Common myeloid progenitor, CD34-positive (primary cell): Measurements from ENCODE around the gene ADAMTS10.
A peak's percentile ranks its signal among the peaks of the same experiment; 100 is the strongest.
"Not testable (repeated sequence)": the region's sequence is repeated elsewhere in the genome, so short reads cannot be mapped to it uniquely, and the experiment has no call there.

ENCODE experiments used
- CTCF ChIA-PET: fragments of 350-600 bp; sonication (Branson Sonifier 250); formaldehyde crosslinking; loops from one replicate; lab custom pipeline; 2021; ENCODE audit warnings: antibody characterized with exemption; lab: Charles Lee
- POLR2A ChIA-PET: fragments of 350-600 bp; sonication (Branson Sonifier 250); formaldehyde crosslinking; loops from one replicate; lab custom pipeline; 2021; ENCODE audit warnings: antibody characterized with exemption; lab: Charles Lee
- DNase-seq, 3 donors: peaks; one replicate each; pipeline versions ENCODE4 v3.0.0 to v3.0.0-alpha.2; 2013
- H3K27ac ChIP-seq, 2 experiments: 1 replicate in 1 of 2; 2 replicates in 1 of 2; pipeline ENCODE4 v1.7.0; 2013; ENCODE audit warnings: inconsistent platforms in 2 of 2, low read length in 2 of 2, mild to moderate bottlenecking in 2 of 2, low read depth in 1 of 2, moderate library complexity in 1 of 2; ENCODE audit not compliant: severe bottlenecking in 2 of 2, insufficient read depth in 1 of 2, poor library complexity in 1 of 2
- H3K27me3 ChIP-seq, 5 experiments: replicated peaks in 2 of 5; 1 replicate in 3 of 5; 2 replicates in 2 of 5; pipeline versions ENCODE4 v1.6.1 to v1.7.0; 2013; ENCODE audit warnings: low read length in 4 of 5, mild to moderate bottlenecking in 2 of 5, moderate library complexity in 2 of 5, inconsistent platforms in 1 of 5; ENCODE audit not compliant: insufficient read depth in 5 of 5, control insufficient read depth in 4 of 5
- H3K36me3 ChIP-seq, 4 experiments: 1 replicate in 2 of 4; 2 replicates in 2 of 4; pipeline versions ENCODE4 v1.6.1 to v1.7.0; 2013; ENCODE audit warnings: low read length in 3 of 4, control low read depth in 1 of 4, mild to moderate bottlenecking in 1 of 4; ENCODE audit not compliant: control insufficient read depth in 4 of 4, insufficient read depth in 4 of 4
- H3K4me1 ChIP-seq, 4 experiments: 1 replicate in 3 of 4; 2 replicates in 1 of 4; pipeline versions ENCODE4 v1.6.1 to v1.7.1; 2013; ENCODE audit warnings: low read length in 3 of 4, mild to moderate bottlenecking in 3 of 4, control low read depth in 1 of 4, inconsistent platforms in 1 of 4, moderate library complexity in 1 of 4; ENCODE audit not compliant: control insufficient read depth in 4 of 4, insufficient read depth in 4 of 4; ENCODE audit errors: control extremely low read depth in 1 of 4
- H3K4me3 ChIP-seq, 7 experiments: 1 replicate in 4 of 7; 2 replicates in 3 of 7; pipeline versions ENCODE4 v1.5.1 to v1.7.0; 2013; ENCODE audit warnings: mild to moderate bottlenecking in 7 of 7, low read length in 6 of 7, moderate library complexity in 6 of 7, inconsistent platforms in 2 of 7, low read depth in 2 of 7, control low read depth in 1 of 7; ENCODE audit not compliant: insufficient read depth in 4 of 7, control insufficient read depth in 1 of 7; ENCODE audit errors: extremely low read depth in 1 of 7
- H3K9me3 ChIP-seq, 5 experiments: 1 replicate in 4 of 5; 2 replicates in 1 of 5; pipeline versions ENCODE4 v1.6.1 to v1.7.1; 2013; ENCODE audit warnings: low read length in 4 of 5, mild to moderate bottlenecking in 2 of 5, inconsistent platforms in 1 of 5, low read depth in 1 of 5, moderate library complexity in 1 of 5; ENCODE audit not compliant: control insufficient read depth in 4 of 5, insufficient read depth in 2 of 5; ENCODE audit errors: control extremely low read depth in 1 of 5
- WGBS: methylation state at CpG from one replicate; pipeline ENCODE4 v1.1.5; 2013; ENCODE audit not compliant: insufficient coverage; 5-methylcytosine and 5-hydroxymethylcytosine counted together

Gene ADAMTS10

GRCh38 chr19:8558325-8558724, 52.2 kb downstream of the ADAMTS10 start:
- DNase-seq, result no peak
- H3K27ac ChIP-seq, result no peak overlapping the region
- H3K4me1 ChIP-seq, result peaks cover 0 to 13% (median 2%) of the 10 kb centered on the region in 4 experiments
- 90% methylated on average over 2 of the region's 2 CpGs for WGBS
- ChIA-PET CTCF (interaction anchor here (0.6 to 3.9 kb wide), 6 partner anchors 13 to 71 kb away, joined by 3 to 16 read pairs (median 4); partner anchors contain the start of gene MYO1F), POLR2A (no interaction called here)
- no peak overlapping the region for H3K4me3 ChIP-seq
- no peaks in the 10 kb centered on the region for H3K27me3 ChIP-seq
- H3K36me3 ChIP-seq, result peaks cover under 1 to 25% (median 8%) of the 10 kb centered on the region in 4 experiments
- H3K9me3 ChIP-seq, result no peaks in the 10 kb centered on the region

- Histone ChIP-seq H3K27ac (no peak overlapping the region), H3K4me1 (peaks cover 0 to 13% (median 2%) of the 10 kb centered on the region in 4 experiments), H3K36me3 (peaks cover 4 to 31% (median 11%) of the 10 kb centered on the region in 4 experiments), H3K9me3 (no peaks in the 10 kb centered on the region), H3K4me3 (no peak overlapping the region), H3K27me3 (no peaks in the 10 kb centered on the region)
- DNase-seq, result no peak
- ChIA-PET POLR2A (no interaction called here), CTCF (interaction anchor here (0.6 to 3.9 kb wide), 6 partner anchors 12 to 70 kb away, joined by 3 to 16 read pairs (median 4); partner anchors contain the start of gene MYO1F)
- WGBS, result 82% methylated on average over 5 of the region's 6 CpGs
Measured at GRCh38 chr19:8557642-8558238, 52.8 kb downstream of the ADAMTS10 start.

- CTCF ChIA-PET, result interaction anchor here (0.7 kb wide), 1 partner anchor 175 kb away, joined by 3 read pairs; no protein-coding TSS in a partner anchor
- POLR2A ChIA-PET, DNase-seq, H3K27ac ChIP-seq, H3K4me3 ChIP-seq, H3K9me3 ChIP-seq, H3K27me3 ChIP-seq: not testable (repeated sequence)
- Histone ChIP-seq H3K36me3 (peaks cover 8 to 54% (median 29%) of the 10 kb centered on the region in 4 experiments), H3K4me1 (peaks cover 0 to 11% (median 0%) of the 10 kb centered on the region in 4 experiments)
- WGBS, result 92% methylated on average over 2 of the region's 7 CpGs
Measured at GRCh38 chr19:8553729-8554128, 56.8 kb downstream of the ADAMTS10 start.

- Histone ChIP-seq H3K27ac (no peak overlapping the region), H3K27me3 (no peaks in the 10 kb centered on the region), H3K36me3 (peaks cover 8 to 54% (median 31%) of the 10 kb centered on the region in 4 experiments), H3K4me1 (peaks cover 0 to 4% (median 0%) of the 10 kb centered on the region in 4 experiments), H3K9me3 (no peaks in the 10 kb centered on the region), H3K4me3 (no peak overlapping the region)
- ChIA-PET CTCF (no interaction called here), POLR2A (no interaction called here)
- DNase-seq, result peak in 2 of 3 donors; percentile 23 to 41
- 94% methylated on average over 9 of the region's 10 CpGs for WGBS
Measured at GRCh38 chr19:8552810-8553209, 57.7 kb downstream of the ADAMTS10 start.

GRCh38 chr19:8550070-8550469, 60.4 kb downstream of the ADAMTS10 start:
- H3K4me3 ChIP-seq, result no peak overlapping the region
- POLR2A ChIA-PET, result no interaction called here
- no peaks in the 10 kb centered on the region for H3K4me1 ChIP-seq
- WGBS, result over 99% methylated on average over 15 of the region's 15 CpGs
- H3K27me3 ChIP-seq, result no peaks in the 10 kb centered on the region
- CTCF ChIA-PET, result interaction anchor here (1.6 kb wide), 1 partner anchor 12 kb away, joined by 3 read pairs; no protein-coding TSS in a partner anchor
- H3K27ac ChIP-seq, result no peak overlapping the region
- no peaks in the 10 kb centered on the region for H3K9me3 ChIP-seq
- peaks cover 12 to 62% (median 42%) of the 10 kb centered on the region in 4 experiments for H3K36me3 ChIP-seq
- DNase-seq, result no peak

- no peak for DNase-seq
- CTCF ChIA-PET, result interaction anchor here (0.6 to 2.0 kb wide), 4 partner anchors 13 to 99 kb away, joined by 3 to 6 read pairs (median 4); partner anchors contain the start of gene MYO1F
- Histone ChIP-seq H3K36me3 (peaks cover 4 to 53% (median 39%) of the 10 kb centered on the region in 4 experiments), H3K4me1 (no peaks in the 10 kb centered on the region), H3K4me3 (no peak overlapping the region), H3K27ac (no peak overlapping the region), H3K9me3 (no peaks in the 10 kb centered on the region), H3K27me3 (no peaks in the 10 kb centered on the region)
- POLR2A ChIA-PET, result no interaction called here
- 100% methylated on average over 3 of the region's 8 CpGs for WGBS
Measured at GRCh38 chr19:8545743-8546142, 64.8 kb downstream of the ADAMTS10 start.

GRCh38 chr19:8544168-8544567, 66.3 kb downstream of the ADAMTS10 start:
- WGBS, result 97% methylated on average over 13 of the region's 20 CpGs
- ChIA-PET CTCF (interaction anchor here (2.0 kb wide), 1 partner anchor 14 kb away, joined by 6 read pairs; no protein-coding TSS in a partner anchor), POLR2A (no interaction called here)

More at GRCh38 chr19:8544168-8544567, 66.3 kb downstream of the ADAMTS10 start:
- no peak for DNase-seq
- no peaks in the 10 kb centered on the region for H3K4me1 ChIP-seq
- H3K9me3 ChIP-seq, result no peaks in the 10 kb centered on the region
- no peaks in the 10 kb centered on the region for H3K27me3 ChIP-seq
- no peak overlapping the region for H3K4me3 ChIP-seq
- peaks cover 7 to 49% (median 37%) of the 10 kb centered on the region in 4 experiments for H3K36me3 ChIP-seq
- no peak overlapping the region for H3K27ac ChIP-seq
